Stimulated activated CD4-positive, alpha-beta T cell treated with anti-CD3 and anti-CD28 coated beads, Interleukin-12 subunit alpha, Interleukin-12 subunit beta, amount 100 ng/mL, for 4 hours (primary cell): ENCODE measurements around the gene UPF3A.
"Not testable (repeated sequence)": the region's sequence is repeated elsewhere in the genome, so short reads cannot be mapped to it uniquely, and the experiment has no call there.

Experiments used
- DNase-seq: peaks from one replicate; pipeline ENCODE4 v3.0.0-alpha.2; 2020

Gene UPF3A

DNA sequence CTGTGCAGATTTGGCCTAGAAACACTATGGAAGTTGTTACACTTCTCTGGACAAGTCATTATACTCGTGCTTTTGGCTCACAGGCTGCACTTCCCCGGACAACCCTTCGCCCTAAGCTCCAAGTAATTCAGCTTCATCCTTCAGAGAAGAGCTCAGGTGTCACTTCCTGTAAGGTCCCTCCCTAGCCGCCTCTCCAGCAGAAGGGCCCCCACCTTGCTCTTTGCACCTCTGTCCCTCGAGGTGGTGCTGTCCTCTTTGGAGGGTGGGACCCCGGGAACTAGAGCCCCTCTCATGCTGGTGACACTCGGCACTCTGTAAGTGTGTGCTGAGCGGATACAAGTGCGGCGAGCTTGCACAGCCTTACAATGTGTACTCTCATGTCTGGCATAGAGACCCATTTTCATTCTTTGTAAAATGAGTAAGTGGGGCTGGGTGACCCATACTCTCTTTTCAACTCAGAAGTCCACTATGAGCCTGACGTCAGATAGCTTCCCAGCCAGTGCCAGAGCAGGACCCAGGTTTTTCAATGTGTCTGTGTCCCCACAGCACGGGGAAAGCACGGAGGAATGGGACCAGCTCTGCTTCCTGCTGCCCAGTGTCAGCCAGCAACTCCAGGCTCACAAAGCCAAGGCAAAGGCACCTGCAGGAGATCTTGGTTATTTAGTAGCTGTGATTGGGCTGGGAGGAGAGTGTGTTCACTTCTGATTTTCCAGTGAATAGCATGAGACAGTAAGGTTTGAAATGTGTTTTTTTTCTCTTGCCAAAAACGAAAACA is 59.8 kb downstream of the UPF3A start:
- no peak for DNase-seq

- DNase-seq: not testable (repeated sequence)
These were observed 65.9 kb downstream of the UPF3A start for GRCh38 chr13:114347256-114347655.

- DNase-seq: not testable (repeated sequence)
These were observed 71.4 kb downstream of the UPF3A start for GRCh38 chr13:114352763-114353162.

GRCh38 chr13:114353382-114353781 is 72.0 kb downstream of the UPF3A start:
- DNase-seq: not testable (repeated sequence)
